GM23338 (cell line): ENCODE results near the gene BCAS3. TPM values are rescaled to one million over a fixed set of nuclear protein-coding genes. Genes with fewer than 3 reads are reported as not detected.

Experiments
- ATAC-seq: fragments of 200-7000 bp; cut with Tn5 transposase; 3 replicates; pipeline ENCODE4 v1.9.1; 2020
- DNase-seq: peaks from one replicate; pipeline ENCODE4 v3.0.0-alpha.2; 2015; ENCODE audit warnings: low spot score
- H2AFZ ChIP-seq: fragments of 200-600 bp; sonication (generic); 2 replicates; pipeline ENCODE4 v1.8.0; 2016; ENCODE audit warnings: antibody characterized with exemption, mild to moderate bottlenecking, moderate library complexity
- H3F3A ChIP-seq: fragments of 200-600 bp; sonication (generic); replicated peaks from 2 replicates; pipeline ENCODE4 v1.8.0; 2017; ENCODE audit warnings: antibody characterized with exemption, mixed run types, low read depth
- H3K27ac ChIP-seq: fragments of 200-600 bp; sonication (generic); 2 replicates; pipeline ENCODE4 v1.6.1; 2016; ENCODE audit warnings: low read depth
- H3K27me3 ChIP-seq: fragments of 200-600 bp; sonication (generic); 2 replicates; pipeline ENCODE4 v1.8.0; 2016; ENCODE audit warnings: mild to moderate bottlenecking, mixed run types, moderate library complexity; ENCODE audit not compliant: insufficient read depth
- H3K36me3 ChIP-seq: fragments of 200-600 bp; sonication (generic); 2 replicates; pipeline ENCODE4 v1.8.0; 2016; ENCODE audit warnings: mild to moderate bottlenecking; ENCODE audit not compliant: insufficient read depth
- H3K4me1 ChIP-seq: fragments of 200-600 bp; sonication (generic); 2 replicates; pipeline ENCODE4 v1.8.0; 2016; ENCODE audit warnings: mild to moderate bottlenecking, moderate library complexity; ENCODE audit not compliant: insufficient read depth
- H3K4me2 ChIP-seq: fragments of 200-600 bp; sonication (generic); 2 replicates; pipeline ENCODE4 v1.7.1; 2017; ENCODE audit warnings: mixed run types
- H3K4me3 ChIP-seq: fragments of 200-600 bp; sonication (generic); 2 replicates; pipeline ENCODE4 v1.6.1; 2016; ENCODE audit warnings: mixed run types
- H3K79me2 ChIP-seq: fragments of 200-600 bp; sonication (generic); replicated peaks from 2 replicates; pipeline ENCODE4 v1.8.0; 2017; ENCODE audit warnings: mild to moderate bottlenecking; ENCODE audit not compliant: insufficient read depth
- H3K9me2 ChIP-seq: fragments of 200-600 bp; sonication (generic); 2 replicates; pipeline ENCODE4 v1.8.0; 2017; ENCODE audit not compliant: insufficient read depth
- H4K20me1 ChIP-seq: fragments of 200-600 bp; sonication (generic); replicated peaks from 2 replicates; pipeline ENCODE4 v1.8.0; 2017; ENCODE audit warnings: mild to moderate bottlenecking; ENCODE audit not compliant: insufficient read depth
- H3K27ac Mint-ChIP-seq: 2 replicates; pipeline ENCODE4 v1.8.0; 2020; ENCODE audit warnings: inconsistent platforms, mild to moderate bottlenecking, moderate library complexity, mixed read lengths
- H3K27me3 Mint-ChIP-seq: 3 replicates; pipeline ENCODE4 v1.8.0; 2022; ENCODE audit warnings: low read depth, mild to moderate bottlenecking, moderate library complexity, mixed read lengths, inconsistent platforms; ENCODE audit not compliant: insufficient read depth, poor library complexity
- H3K36me3 Mint-ChIP-seq: 3 replicates; pipeline ENCODE4 v1.8.0; 2021; ENCODE audit warnings: low read depth, mild to moderate bottlenecking, inconsistent platforms, moderate library complexity, mixed read lengths
- H3K4me1 Mint-ChIP-seq: 3 replicates; pipeline ENCODE4 v1.8.0; 2020; ENCODE audit warnings: mild to moderate bottlenecking, inconsistent platforms, mixed read lengths
- H3K4me3 Mint-ChIP-seq: 3 replicates; pipeline ENCODE4 v1.8.0; 2021; ENCODE audit warnings: moderate library complexity, mild to moderate bottlenecking, inconsistent platforms, mixed read lengths
- H3K9me3 Mint-ChIP-seq: 3 replicates; pipeline ENCODE4 v1.8.0; 2020; ENCODE audit warnings: moderate library complexity, mild to moderate bottlenecking, inconsistent platforms, mixed read lengths
- CREB1 ChIP-seq: fragments of 250-450 bp; sonication (Bioruptor Pico); IDR thresholded peaks from 2 replicates; pipeline ENCODE4 v1.5.0; 2020; ENCODE audit warnings: low read depth, mild to moderate bottlenecking, moderate library complexity
- JUNB ChIP-seq: IDR thresholded peaks from one replicate; pipeline ENCODE4 v1.6.1; 2016; ENCODE audit warnings: antibody characterized with exemption; ENCODE audit not compliant: unreplicated experiment
- NANOG ChIP-seq: IDR thresholded peaks from 2 replicates; pipeline ENCODE4 v1.6.1; 2016; ENCODE audit warnings: antibody characterized with exemption, borderline replicate concordance
- POLR2AphosphoS5 ChIP-seq: IDR thresholded peaks from 2 replicates; pipeline ENCODE4 v1.6.1; 2016; ENCODE audit warnings: antibody characterized with exemption, low read depth
- REST ChIP-seq: IDR thresholded peaks from one replicate; pipeline ENCODE4 v1.6.1; 2018; ENCODE audit warnings: antibody characterized with exemption; ENCODE audit not compliant: unreplicated experiment
- STAT1 ChIP-seq: IDR thresholded peaks from one replicate; pipeline ENCODE4 v1.6.1; 2016; ENCODE audit warnings: antibody characterized with exemption; ENCODE audit not compliant: unreplicated experiment
- ZNF331 ChIP-seq: fragments of 250-450 bp; sonication (Bioruptor Pico); IDR thresholded peaks from 2 replicates; pipeline ENCODE4 v1.5.0; 2020; ENCODE audit warnings: low read depth, mild to moderate bottlenecking, moderate library complexity
- polyA plus RNA-seq: library from polyadenylated mRNA; unstranded; fragments of >200 nt; fragmentation: Nextera tagmentation; extraction: Ambion mirVana; gene quantifications from 2 replicates; pipeline ENCODE4 v1.2.1, GENCODE V29; 2016
- total RNA-seq: library from RNA; depleted of rRNA; stranded (reverse); fragments of >200 nt; shearing (Covaris generic); gene quantifications from 2 replicates; pipeline ENCODE4 v1.2.3, GENCODE V29; 2014
- TF ChIP-seq, protein P1 (sequence below), 2 experiments: fragments of 200-600 bp in 1 of 2; sonication (generic) in 1 of 2; conservative IDR thresholded peaks; 2 replicates each; pipeline versions ENCODE4 v1.5.1 to v1.6.1; 2016 to 2017; ENCODE audit warnings: antibody characterized with exemption in 2 of 2, low read depth in 2 of 2, mild to moderate bottlenecking in 2 of 2, moderate library complexity in 1 of 2
- TF ChIP-seq, protein P2 (sequence below): IDR thresholded peaks from 2 replicates; pipeline ENCODE4 v1.6.1; 2016; ENCODE audit warnings: antibody characterized with exemption

Gene BCAS3
- total and polyA plus RNA-seq, 2 experiments from 2014 or later = 8.2 to 28.0 TPM

GRCh38 chr17:60699090-60699489 is 21.4 kb downstream of the BCAS3 start (continued):
- TF ChIP-seq, protein P1, sequence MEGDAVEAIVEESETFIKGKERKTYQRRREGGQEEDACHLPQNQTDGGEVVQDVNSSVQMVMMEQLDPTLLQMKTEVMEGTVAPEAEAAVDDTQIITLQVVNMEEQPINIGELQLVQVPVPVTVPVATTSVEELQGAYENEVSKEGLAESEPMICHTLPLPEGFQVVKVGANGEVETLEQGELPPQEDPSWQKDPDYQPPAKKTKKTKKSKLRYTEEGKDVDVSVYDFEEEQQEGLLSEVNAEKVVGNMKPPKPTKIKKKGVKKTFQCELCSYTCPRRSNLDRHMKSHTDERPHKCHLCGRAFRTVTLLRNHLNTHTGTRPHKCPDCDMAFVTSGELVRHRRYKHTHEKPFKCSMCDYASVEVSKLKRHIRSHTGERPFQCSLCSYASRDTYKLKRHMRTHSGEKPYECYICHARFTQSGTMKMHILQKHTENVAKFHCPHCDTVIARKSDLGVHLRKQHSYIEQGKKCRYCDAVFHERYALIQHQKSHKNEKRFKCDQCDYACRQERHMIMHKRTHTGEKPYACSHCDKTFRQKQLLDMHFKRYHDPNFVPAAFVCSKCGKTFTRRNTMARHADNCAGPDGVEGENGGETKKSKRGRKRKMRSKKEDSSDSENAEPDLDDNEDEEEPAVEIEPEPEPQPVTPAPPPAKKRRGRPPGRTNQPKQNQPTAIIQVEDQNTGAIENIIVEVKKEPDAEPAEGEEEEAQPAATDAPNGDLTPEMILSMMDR (conservative IDR thresholded peaks at IDR 0.05; ENCODE audit: low read depth in 2 of 2) = no peak
- TF ChIP-seq, protein P2, sequence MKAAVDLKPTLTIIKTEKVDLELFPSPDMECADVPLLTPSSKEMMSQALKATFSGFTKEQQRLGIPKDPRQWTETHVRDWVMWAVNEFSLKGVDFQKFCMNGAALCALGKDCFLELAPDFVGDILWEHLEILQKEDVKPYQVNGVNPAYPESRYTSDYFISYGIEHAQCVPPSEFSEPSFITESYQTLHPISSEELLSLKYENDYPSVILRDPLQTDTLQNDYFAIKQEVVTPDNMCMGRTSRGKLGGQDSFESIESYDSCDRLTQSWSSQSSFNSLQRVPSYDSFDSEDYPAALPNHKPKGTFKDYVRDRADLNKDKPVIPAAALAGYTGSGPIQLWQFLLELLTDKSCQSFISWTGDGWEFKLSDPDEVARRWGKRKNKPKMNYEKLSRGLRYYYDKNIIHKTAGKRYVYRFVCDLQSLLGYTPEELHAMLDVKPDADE = no peak

GRCh38 chr17:60704170-60704569 is 26.5 kb downstream of the BCAS3 start:
- Histone ChIP-seq H3K27me3 (no peaks in the 10 kb centered on the region), H4K20me1 (no peaks in the 10 kb centered on the region), H3K4me3 (no peak overlapping the region), H2AFZ (no peak overlapping the region), H3K36me3 (no peaks in the 10 kb centered on the region), H3K27ac (no peak overlapping the region), H3F3A (no peaks in the 10 kb centered on the region), H3K4me1 (no peaks in the 10 kb centered on the region), H3K9me2 (no peaks in the 10 kb centered on the region), H3K4me2 (no peak overlapping the region), H3K79me2 (no peaks in the 10 kb centered on the region)
- TF ChIP-seq NANOG (no peak), JUNB (no peak), POLR2AphosphoS5 (no peak), ZNF331 (no peak), CREB1 (CRISPR knock-in tag) (no peak), REST (no peak), STAT1 (no peak)
- peaks cover 4% of the 10 kb centered on the region for H3K27me3 Mint-ChIP-seq
- H3K9me3 Mint-ChIP-seq = no peaks in the 10 kb centered on the region
- H3K27ac Mint-ChIP-seq = no peak overlapping the region
- DNase-seq = no peak
- ATAC-seq = no peak
- no peaks in the 10 kb centered on the region for H3K4me1 Mint-ChIP-seq
- H3K36me3 Mint-ChIP-seq = no peaks in the 10 kb centered on the region
- no peak overlapping the region for H3K4me3 Mint-ChIP-seq
